HL-60 (cell line): ENCODE measurements around the gene MDFIC.

Source experiments
- DNase-seq, 2 experiments: peaks; one replicate each; pipeline ENCODE4 v3.0.0-alpha.2; 2010 to 2020; ENCODE audit warnings: low read depth in 1 of 2, low spot score in 1 of 2
- H3K27ac ChIP-seq: fragments of 250-450 bp; sonication (Bioruptor Pico); replicated peaks from 2 replicates; pipeline ENCODE4 v1.5.1; 2020; ENCODE audit warnings: mild to moderate bottlenecking, moderate library complexity
- H3K27me3 ChIP-seq: fragments of 250-450 bp; sonication (Bioruptor Pico); 2 replicates; pipeline ENCODE4 v1.5.1; 2021; ENCODE audit warnings: mild to moderate bottlenecking, moderate library complexity; ENCODE audit not compliant: insufficient read depth, poor library complexity, severe bottlenecking
- H3K4me3 ChIP-seq: replicated peaks from 2 replicates; pipeline ENCODE4 v1.5.1; 2011; ENCODE audit warnings: mild to moderate bottlenecking, control low read depth, low read length; ENCODE audit not compliant: insufficient read depth
- CTCF ChIP-seq: IDR thresholded peaks from one replicate; pipeline ENCODE4 v1.5.1; 2011; ENCODE audit warnings: low read length, control low read depth, inconsistent platforms; ENCODE audit not compliant: insufficient read depth
- GABPA ChIP-seq: IDR thresholded peaks from 2 replicates; pipeline ENCODE4 v1.6.1; 2012; ENCODE audit warnings: low read depth
- POLR2AphosphoS5 ChIP-seq: IDR thresholded peaks from 2 replicates; pipeline ENCODE4 v1.6.1; 2012; ENCODE audit warnings: low read depth
- SPI1 ChIP-seq: IDR thresholded peaks from 2 replicates; pipeline ENCODE4 v1.6.1; 2012; ENCODE audit warnings: low read depth, mild to moderate bottlenecking, borderline replicate concordance
- TF ChIP-seq, protein P1 (sequence below): IDR thresholded peaks from 2 replicates; pipeline ENCODE4 v1.6.1; 2012; ENCODE audit warnings: low read depth; ENCODE audit not compliant: insufficient replicate concordance

MDFIC gene

GRCh38 chr7:114890561-114890960, 31.3 kb upstream of the MDFIC start:
- DNase-seq = no peak
- no peaks in the 10 kb centered on the region for H3K27me3 ChIP-seq
- no peak overlapping the region for H3K4me3 ChIP-seq
- TF ChIP-seq GABPA (no peak), SPI1 (no peak), CTCF (no peak)
- no peak overlapping the region for H3K27ac ChIP-seq

GRCh38 chr7:114900127-114900526, 21.8 kb upstream of the MDFIC start:
- Histone ChIP-seq H3K4me3 (no peak overlapping the region), H3K27me3 (no peaks in the 10 kb centered on the region), H3K27ac (no peak overlapping the region)
- TF ChIP-seq CTCF (no peak), SPI1 (no peak)
- no peak for DNase-seq

DNA sequence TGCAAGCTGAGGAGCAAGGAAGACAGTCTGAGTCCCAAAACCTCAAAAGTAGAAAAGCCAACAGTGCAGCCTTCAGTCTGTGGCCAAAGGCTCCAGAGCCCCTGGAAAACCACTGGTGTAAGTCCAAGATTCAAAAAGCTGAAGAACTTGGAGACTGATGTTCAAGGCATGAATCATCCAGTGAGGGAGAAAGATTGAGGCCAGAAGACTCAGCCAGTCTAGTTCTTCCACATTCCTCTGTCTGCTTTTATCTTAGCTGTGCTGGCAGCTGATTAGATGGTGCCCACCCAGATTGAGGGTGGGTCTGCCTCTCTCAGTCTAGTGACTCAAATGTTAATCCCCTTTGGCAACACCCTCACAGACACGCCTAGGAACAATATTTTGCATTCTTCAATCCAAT, 20.1 kb upstream of the MDFIC start:
- TF ChIP-seq CTCF (no peak), SPI1 (no peak)
- TF ChIP-seq, protein P1, sequence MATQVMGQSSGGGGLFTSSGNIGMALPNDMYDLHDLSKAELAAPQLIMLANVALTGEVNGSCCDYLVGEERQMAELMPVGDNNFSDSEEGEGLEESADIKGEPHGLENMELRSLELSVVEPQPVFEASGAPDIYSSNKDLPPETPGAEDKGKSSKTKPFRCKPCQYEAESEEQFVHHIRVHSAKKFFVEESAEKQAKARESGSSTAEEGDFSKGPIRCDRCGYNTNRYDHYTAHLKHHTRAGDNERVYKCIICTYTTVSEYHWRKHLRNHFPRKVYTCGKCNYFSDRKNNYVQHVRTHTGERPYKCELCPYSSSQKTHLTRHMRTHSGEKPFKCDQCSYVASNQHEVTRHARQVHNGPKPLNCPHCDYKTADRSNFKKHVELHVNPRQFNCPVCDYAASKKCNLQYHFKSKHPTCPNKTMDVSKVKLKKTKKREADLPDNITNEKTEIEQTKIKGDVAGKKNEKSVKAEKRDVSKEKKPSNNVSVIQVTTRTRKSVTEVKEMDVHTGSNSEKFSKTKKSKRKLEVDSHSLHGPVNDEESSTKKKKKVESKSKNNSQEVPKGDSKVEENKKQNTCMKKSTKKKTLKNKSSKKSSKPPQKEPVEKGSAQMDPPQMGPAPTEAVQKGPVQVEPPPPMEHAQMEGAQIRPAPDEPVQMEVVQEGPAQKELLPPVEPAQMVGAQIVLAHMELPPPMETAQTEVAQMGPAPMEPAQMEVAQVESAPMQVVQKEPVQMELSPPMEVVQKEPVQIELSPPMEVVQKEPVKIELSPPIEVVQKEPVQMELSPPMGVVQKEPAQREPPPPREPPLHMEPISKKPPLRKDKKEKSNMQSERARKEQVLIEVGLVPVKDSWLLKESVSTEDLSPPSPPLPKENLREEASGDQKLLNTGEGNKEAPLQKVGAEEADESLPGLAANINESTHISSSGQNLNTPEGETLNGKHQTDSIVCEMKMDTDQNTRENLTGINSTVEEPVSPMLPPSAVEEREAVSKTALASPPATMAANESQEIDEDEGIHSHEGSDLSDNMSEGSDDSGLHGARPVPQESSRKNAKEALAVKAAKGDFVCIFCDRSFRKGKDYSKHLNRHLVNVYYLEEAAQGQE = no peak
- Histone ChIP-seq H3K27me3 (no peaks in the 10 kb centered on the region), H3K4me3 (no peak overlapping the region), H3K27ac (no peak overlapping the region)
- DNase-seq = no peak

GRCh38 chr7:114903131-114903530, 18.8 kb upstream of the MDFIC start:
- H3K27me3 ChIP-seq = no peaks in the 10 kb centered on the region
- H3K4me3 ChIP-seq = no peak overlapping the region
- H3K27ac ChIP-seq = no peak overlapping the region
- DNase-seq = no peak
- TF ChIP-seq POLR2AphosphoS5 (no peak), GABPA (no peak)
- TF ChIP-seq, protein P1 = no peak
